GM23338 (cell line): Measurements from ENCODE around the gene SPAG16. TPM values are rescaled to one million over a fixed set of nuclear protein-coding genes. Genes with fewer than 3 reads are reported as not detected.

Experiments
- ATAC-seq: fragments of 200-7000 bp; cut with Tn5 transposase; 3 replicates; pipeline ENCODE4 v1.9.1; 2020
- DNase-seq: peaks from one replicate; pipeline ENCODE4 v3.0.0-alpha.2; 2015; ENCODE audit warnings: low spot score
- H2AFZ ChIP-seq: fragments of 200-600 bp; sonication (generic); 2 replicates; pipeline ENCODE4 v1.8.0; 2016; ENCODE audit warnings: antibody characterized with exemption, mild to moderate bottlenecking, moderate library complexity
- H3F3A ChIP-seq: fragments of 200-600 bp; sonication (generic); replicated peaks from 2 replicates; pipeline ENCODE4 v1.8.0; 2017; ENCODE audit warnings: antibody characterized with exemption, mixed run types, low read depth
- H3K27ac ChIP-seq: fragments of 200-600 bp; sonication (generic); 2 replicates; pipeline ENCODE4 v1.6.1; 2016; ENCODE audit warnings: low read depth
- H3K27me3 ChIP-seq: fragments of 200-600 bp; sonication (generic); 2 replicates; pipeline ENCODE4 v1.8.0; 2016; ENCODE audit warnings: mild to moderate bottlenecking, mixed run types, moderate library complexity; ENCODE audit not compliant: insufficient read depth
- H3K36me3 ChIP-seq: fragments of 200-600 bp; sonication (generic); 2 replicates; pipeline ENCODE4 v1.8.0; 2016; ENCODE audit warnings: mild to moderate bottlenecking; ENCODE audit not compliant: insufficient read depth
- H3K4me1 ChIP-seq: fragments of 200-600 bp; sonication (generic); 2 replicates; pipeline ENCODE4 v1.8.0; 2016; ENCODE audit warnings: mild to moderate bottlenecking, moderate library complexity; ENCODE audit not compliant: insufficient read depth
- H3K4me2 ChIP-seq: fragments of 200-600 bp; sonication (generic); 2 replicates; pipeline ENCODE4 v1.7.1; 2017; ENCODE audit warnings: mixed run types
- H3K4me3 ChIP-seq: fragments of 200-600 bp; sonication (generic); 2 replicates; pipeline ENCODE4 v1.6.1; 2016; ENCODE audit warnings: mixed run types
- H3K79me2 ChIP-seq: fragments of 200-600 bp; sonication (generic); replicated peaks from 2 replicates; pipeline ENCODE4 v1.8.0; 2017; ENCODE audit warnings: mild to moderate bottlenecking; ENCODE audit not compliant: insufficient read depth
- H3K9me2 ChIP-seq: fragments of 200-600 bp; sonication (generic); 2 replicates; pipeline ENCODE4 v1.8.0; 2017; ENCODE audit not compliant: insufficient read depth
- H4K20me1 ChIP-seq: fragments of 200-600 bp; sonication (generic); replicated peaks from 2 replicates; pipeline ENCODE4 v1.8.0; 2017; ENCODE audit warnings: mild to moderate bottlenecking; ENCODE audit not compliant: insufficient read depth
- H3K27ac Mint-ChIP-seq: 2 replicates; pipeline ENCODE4 v1.8.0; 2020; ENCODE audit warnings: inconsistent platforms, mild to moderate bottlenecking, moderate library complexity, mixed read lengths
- H3K27me3 Mint-ChIP-seq: 3 replicates; pipeline ENCODE4 v1.8.0; 2022; ENCODE audit warnings: low read depth, mild to moderate bottlenecking, moderate library complexity, mixed read lengths, inconsistent platforms; ENCODE audit not compliant: insufficient read depth, poor library complexity
- H3K36me3 Mint-ChIP-seq: 3 replicates; pipeline ENCODE4 v1.8.0; 2021; ENCODE audit warnings: low read depth, mild to moderate bottlenecking, inconsistent platforms, moderate library complexity, mixed read lengths
- H3K4me1 Mint-ChIP-seq: 3 replicates; pipeline ENCODE4 v1.8.0; 2020; ENCODE audit warnings: mild to moderate bottlenecking, inconsistent platforms, mixed read lengths
- H3K4me3 Mint-ChIP-seq: 3 replicates; pipeline ENCODE4 v1.8.0; 2021; ENCODE audit warnings: moderate library complexity, mild to moderate bottlenecking, inconsistent platforms, mixed read lengths
- H3K9me3 Mint-ChIP-seq: 3 replicates; pipeline ENCODE4 v1.8.0; 2020; ENCODE audit warnings: moderate library complexity, mild to moderate bottlenecking, inconsistent platforms, mixed read lengths
- CREB1 ChIP-seq: fragments of 250-450 bp; sonication (Bioruptor Pico); IDR thresholded peaks from 2 replicates; pipeline ENCODE4 v1.5.0; 2020; ENCODE audit warnings: low read depth, mild to moderate bottlenecking, moderate library complexity
- EZH2phosphoT487 ChIP-seq: fragments of 200-600 bp; sonication (generic); IDR thresholded peaks from one replicate; pipeline ENCODE4 v1.8.1; 2018; ENCODE audit warnings: antibody characterized with exemption; ENCODE audit not compliant: unreplicated experiment
- JUNB ChIP-seq: IDR thresholded peaks from one replicate; pipeline ENCODE4 v1.6.1; 2016; ENCODE audit warnings: antibody characterized with exemption; ENCODE audit not compliant: unreplicated experiment
- POLR2AphosphoS5 ChIP-seq: IDR thresholded peaks from 2 replicates; pipeline ENCODE4 v1.6.1; 2016; ENCODE audit warnings: antibody characterized with exemption, low read depth
- STAT1 ChIP-seq: IDR thresholded peaks from one replicate; pipeline ENCODE4 v1.6.1; 2016; ENCODE audit warnings: antibody characterized with exemption; ENCODE audit not compliant: unreplicated experiment
- ZNF114 ChIP-seq: fragments of 250-450 bp; sonication (Bioruptor Pico); IDR thresholded peaks from 2 replicates; pipeline ENCODE4 v1.5.0; 2020; ENCODE audit warnings: mild to moderate bottlenecking, moderate library complexity
- polyA plus RNA-seq: library from polyadenylated mRNA; unstranded; fragments of >200 nt; fragmentation: Nextera tagmentation; extraction: Ambion mirVana; gene quantifications from 2 replicates; pipeline ENCODE4 v1.2.1, GENCODE V29; 2016
- total RNA-seq: library from RNA; depleted of rRNA; stranded (reverse); fragments of >200 nt; shearing (Covaris generic); gene quantifications from 2 replicates; pipeline ENCODE4 v1.2.3, GENCODE V29; 2014
- TF ChIP-seq, protein P1 (sequence below): IDR thresholded peaks from 2 replicates; pipeline ENCODE4 v1.6.1; 2016; ENCODE audit warnings: antibody characterized with exemption
- TF ChIP-seq, protein P2 (sequence below): IDR thresholded peaks from one replicate; pipeline ENCODE4 v1.6.1; 2018; ENCODE audit warnings: antibody characterized with exemption; ENCODE audit not compliant: unreplicated experiment
- TF ChIP-seq, protein P3 (sequence below), 2 experiments: fragments of 200-600 bp in 1 of 2; sonication (generic) in 1 of 2; conservative IDR thresholded peaks; 2 replicates each; pipeline versions ENCODE4 v1.5.1 to v1.6.1; 2016 to 2017; ENCODE audit warnings: antibody characterized with exemption in 2 of 2, low read depth in 2 of 2, mild to moderate bottlenecking in 2 of 2, moderate library complexity in 1 of 2
- TF ChIP-seq, protein P4 (sequence below): fragments of 250-450 bp; sonication (Bioruptor Pico); IDR thresholded peaks from 2 replicates; pipeline ENCODE4 v1.5.0; 2020; ENCODE audit warnings: mild to moderate bottlenecking, moderate library complexity

Gene SPAG16
- total and polyA plus RNA-seq, 2 experiments from 2014 or later, result 19.7 to 47.8 TPM

DNA sequence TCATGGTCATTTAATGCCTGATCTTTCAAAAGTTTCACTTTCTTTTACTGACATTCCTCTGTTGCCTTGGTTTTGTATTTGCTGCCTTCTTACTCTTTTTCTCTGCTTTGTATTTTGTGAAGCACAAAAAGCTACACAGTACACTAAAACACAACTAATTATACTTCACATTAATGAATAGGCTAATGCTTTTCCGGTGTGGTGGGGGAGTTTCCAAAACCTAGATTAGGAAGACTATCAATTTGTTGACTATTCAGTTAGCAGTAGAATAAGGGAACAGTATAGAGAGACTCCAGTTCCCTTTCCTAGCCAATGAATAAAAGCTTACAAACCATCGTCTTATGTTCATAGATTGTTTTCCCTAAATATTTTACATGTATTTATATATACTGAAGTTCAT, 468.3 kb downstream of the SPAG16 start (continued):
- TF ChIP-seq, protein P1, sequence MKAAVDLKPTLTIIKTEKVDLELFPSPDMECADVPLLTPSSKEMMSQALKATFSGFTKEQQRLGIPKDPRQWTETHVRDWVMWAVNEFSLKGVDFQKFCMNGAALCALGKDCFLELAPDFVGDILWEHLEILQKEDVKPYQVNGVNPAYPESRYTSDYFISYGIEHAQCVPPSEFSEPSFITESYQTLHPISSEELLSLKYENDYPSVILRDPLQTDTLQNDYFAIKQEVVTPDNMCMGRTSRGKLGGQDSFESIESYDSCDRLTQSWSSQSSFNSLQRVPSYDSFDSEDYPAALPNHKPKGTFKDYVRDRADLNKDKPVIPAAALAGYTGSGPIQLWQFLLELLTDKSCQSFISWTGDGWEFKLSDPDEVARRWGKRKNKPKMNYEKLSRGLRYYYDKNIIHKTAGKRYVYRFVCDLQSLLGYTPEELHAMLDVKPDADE, result no peak
- TF ChIP-seq POLR2AphosphoS5 (no peak), ZNF114 (CRISPR knock-in tag) (no peak), CREB1 (no peak)
- TF ChIP-seq, protein P2, sequence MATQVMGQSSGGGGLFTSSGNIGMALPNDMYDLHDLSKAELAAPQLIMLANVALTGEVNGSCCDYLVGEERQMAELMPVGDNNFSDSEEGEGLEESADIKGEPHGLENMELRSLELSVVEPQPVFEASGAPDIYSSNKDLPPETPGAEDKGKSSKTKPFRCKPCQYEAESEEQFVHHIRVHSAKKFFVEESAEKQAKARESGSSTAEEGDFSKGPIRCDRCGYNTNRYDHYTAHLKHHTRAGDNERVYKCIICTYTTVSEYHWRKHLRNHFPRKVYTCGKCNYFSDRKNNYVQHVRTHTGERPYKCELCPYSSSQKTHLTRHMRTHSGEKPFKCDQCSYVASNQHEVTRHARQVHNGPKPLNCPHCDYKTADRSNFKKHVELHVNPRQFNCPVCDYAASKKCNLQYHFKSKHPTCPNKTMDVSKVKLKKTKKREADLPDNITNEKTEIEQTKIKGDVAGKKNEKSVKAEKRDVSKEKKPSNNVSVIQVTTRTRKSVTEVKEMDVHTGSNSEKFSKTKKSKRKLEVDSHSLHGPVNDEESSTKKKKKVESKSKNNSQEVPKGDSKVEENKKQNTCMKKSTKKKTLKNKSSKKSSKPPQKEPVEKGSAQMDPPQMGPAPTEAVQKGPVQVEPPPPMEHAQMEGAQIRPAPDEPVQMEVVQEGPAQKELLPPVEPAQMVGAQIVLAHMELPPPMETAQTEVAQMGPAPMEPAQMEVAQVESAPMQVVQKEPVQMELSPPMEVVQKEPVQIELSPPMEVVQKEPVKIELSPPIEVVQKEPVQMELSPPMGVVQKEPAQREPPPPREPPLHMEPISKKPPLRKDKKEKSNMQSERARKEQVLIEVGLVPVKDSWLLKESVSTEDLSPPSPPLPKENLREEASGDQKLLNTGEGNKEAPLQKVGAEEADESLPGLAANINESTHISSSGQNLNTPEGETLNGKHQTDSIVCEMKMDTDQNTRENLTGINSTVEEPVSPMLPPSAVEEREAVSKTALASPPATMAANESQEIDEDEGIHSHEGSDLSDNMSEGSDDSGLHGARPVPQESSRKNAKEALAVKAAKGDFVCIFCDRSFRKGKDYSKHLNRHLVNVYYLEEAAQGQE, result no peak
- TF ChIP-seq, protein P3, sequence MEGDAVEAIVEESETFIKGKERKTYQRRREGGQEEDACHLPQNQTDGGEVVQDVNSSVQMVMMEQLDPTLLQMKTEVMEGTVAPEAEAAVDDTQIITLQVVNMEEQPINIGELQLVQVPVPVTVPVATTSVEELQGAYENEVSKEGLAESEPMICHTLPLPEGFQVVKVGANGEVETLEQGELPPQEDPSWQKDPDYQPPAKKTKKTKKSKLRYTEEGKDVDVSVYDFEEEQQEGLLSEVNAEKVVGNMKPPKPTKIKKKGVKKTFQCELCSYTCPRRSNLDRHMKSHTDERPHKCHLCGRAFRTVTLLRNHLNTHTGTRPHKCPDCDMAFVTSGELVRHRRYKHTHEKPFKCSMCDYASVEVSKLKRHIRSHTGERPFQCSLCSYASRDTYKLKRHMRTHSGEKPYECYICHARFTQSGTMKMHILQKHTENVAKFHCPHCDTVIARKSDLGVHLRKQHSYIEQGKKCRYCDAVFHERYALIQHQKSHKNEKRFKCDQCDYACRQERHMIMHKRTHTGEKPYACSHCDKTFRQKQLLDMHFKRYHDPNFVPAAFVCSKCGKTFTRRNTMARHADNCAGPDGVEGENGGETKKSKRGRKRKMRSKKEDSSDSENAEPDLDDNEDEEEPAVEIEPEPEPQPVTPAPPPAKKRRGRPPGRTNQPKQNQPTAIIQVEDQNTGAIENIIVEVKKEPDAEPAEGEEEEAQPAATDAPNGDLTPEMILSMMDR (conservative IDR thresholded peaks at IDR 0.05; ENCODE audit: low read depth in 2 of 2), result no peak

DNA sequence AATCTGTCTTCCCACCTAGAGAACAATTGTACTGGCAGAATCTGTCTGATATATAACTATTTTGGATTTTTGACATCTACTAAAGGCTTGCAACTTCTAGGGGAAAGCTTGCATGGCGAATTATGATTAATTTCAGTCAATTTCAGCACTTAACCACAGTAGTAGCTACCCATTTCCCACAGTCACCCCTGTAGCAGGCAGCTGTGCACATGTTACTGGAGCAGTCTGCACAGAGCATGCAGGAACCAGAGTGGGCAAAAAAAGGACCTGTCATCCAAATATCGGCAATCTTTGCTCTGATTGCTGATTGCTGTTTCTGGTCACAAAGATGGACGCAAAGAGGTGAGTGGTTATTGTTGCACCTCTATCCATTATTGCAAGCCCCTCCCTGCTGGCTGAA, 473.3 kb downstream of the SPAG16 start:
- Histone ChIP-seq H3K79me2 (no peaks in the 10 kb centered on the region), H3K4me3 (no peak overlapping the region), H2AFZ (peak overlapping the region; percentile 76; the same call in 1 of the 2 replicates), H3K4me1 (peaks cover 8% of the 10 kb centered on the region; the same call in 1 of the 2 replicates), H3K27ac (no peak overlapping the region), H3K4me2 (no peak overlapping the region), H3K27me3 (no peaks in the 10 kb centered on the region), H3K9me2 (no peaks in the 10 kb centered on the region), H3K36me3 (no peaks in the 10 kb centered on the region), H3F3A (no peaks in the 10 kb centered on the region), H4K20me1 (no peaks in the 10 kb centered on the region)
- Mint-ChIP-seq H3K36me3 (no peaks in the 10 kb centered on the region), H3K27me3 (no peaks in the 10 kb centered on the region), H3K27ac (no peak overlapping the region), H3K4me3 (no peak overlapping the region), H3K9me3 (no peaks in the 10 kb centered on the region), H3K4me1 (no peaks in the 10 kb centered on the region; the same call in 2 of the 3 replicates)
- DNase-seq (no peak), ATAC-seq (no peak)
- TF ChIP-seq, protein P4, sequence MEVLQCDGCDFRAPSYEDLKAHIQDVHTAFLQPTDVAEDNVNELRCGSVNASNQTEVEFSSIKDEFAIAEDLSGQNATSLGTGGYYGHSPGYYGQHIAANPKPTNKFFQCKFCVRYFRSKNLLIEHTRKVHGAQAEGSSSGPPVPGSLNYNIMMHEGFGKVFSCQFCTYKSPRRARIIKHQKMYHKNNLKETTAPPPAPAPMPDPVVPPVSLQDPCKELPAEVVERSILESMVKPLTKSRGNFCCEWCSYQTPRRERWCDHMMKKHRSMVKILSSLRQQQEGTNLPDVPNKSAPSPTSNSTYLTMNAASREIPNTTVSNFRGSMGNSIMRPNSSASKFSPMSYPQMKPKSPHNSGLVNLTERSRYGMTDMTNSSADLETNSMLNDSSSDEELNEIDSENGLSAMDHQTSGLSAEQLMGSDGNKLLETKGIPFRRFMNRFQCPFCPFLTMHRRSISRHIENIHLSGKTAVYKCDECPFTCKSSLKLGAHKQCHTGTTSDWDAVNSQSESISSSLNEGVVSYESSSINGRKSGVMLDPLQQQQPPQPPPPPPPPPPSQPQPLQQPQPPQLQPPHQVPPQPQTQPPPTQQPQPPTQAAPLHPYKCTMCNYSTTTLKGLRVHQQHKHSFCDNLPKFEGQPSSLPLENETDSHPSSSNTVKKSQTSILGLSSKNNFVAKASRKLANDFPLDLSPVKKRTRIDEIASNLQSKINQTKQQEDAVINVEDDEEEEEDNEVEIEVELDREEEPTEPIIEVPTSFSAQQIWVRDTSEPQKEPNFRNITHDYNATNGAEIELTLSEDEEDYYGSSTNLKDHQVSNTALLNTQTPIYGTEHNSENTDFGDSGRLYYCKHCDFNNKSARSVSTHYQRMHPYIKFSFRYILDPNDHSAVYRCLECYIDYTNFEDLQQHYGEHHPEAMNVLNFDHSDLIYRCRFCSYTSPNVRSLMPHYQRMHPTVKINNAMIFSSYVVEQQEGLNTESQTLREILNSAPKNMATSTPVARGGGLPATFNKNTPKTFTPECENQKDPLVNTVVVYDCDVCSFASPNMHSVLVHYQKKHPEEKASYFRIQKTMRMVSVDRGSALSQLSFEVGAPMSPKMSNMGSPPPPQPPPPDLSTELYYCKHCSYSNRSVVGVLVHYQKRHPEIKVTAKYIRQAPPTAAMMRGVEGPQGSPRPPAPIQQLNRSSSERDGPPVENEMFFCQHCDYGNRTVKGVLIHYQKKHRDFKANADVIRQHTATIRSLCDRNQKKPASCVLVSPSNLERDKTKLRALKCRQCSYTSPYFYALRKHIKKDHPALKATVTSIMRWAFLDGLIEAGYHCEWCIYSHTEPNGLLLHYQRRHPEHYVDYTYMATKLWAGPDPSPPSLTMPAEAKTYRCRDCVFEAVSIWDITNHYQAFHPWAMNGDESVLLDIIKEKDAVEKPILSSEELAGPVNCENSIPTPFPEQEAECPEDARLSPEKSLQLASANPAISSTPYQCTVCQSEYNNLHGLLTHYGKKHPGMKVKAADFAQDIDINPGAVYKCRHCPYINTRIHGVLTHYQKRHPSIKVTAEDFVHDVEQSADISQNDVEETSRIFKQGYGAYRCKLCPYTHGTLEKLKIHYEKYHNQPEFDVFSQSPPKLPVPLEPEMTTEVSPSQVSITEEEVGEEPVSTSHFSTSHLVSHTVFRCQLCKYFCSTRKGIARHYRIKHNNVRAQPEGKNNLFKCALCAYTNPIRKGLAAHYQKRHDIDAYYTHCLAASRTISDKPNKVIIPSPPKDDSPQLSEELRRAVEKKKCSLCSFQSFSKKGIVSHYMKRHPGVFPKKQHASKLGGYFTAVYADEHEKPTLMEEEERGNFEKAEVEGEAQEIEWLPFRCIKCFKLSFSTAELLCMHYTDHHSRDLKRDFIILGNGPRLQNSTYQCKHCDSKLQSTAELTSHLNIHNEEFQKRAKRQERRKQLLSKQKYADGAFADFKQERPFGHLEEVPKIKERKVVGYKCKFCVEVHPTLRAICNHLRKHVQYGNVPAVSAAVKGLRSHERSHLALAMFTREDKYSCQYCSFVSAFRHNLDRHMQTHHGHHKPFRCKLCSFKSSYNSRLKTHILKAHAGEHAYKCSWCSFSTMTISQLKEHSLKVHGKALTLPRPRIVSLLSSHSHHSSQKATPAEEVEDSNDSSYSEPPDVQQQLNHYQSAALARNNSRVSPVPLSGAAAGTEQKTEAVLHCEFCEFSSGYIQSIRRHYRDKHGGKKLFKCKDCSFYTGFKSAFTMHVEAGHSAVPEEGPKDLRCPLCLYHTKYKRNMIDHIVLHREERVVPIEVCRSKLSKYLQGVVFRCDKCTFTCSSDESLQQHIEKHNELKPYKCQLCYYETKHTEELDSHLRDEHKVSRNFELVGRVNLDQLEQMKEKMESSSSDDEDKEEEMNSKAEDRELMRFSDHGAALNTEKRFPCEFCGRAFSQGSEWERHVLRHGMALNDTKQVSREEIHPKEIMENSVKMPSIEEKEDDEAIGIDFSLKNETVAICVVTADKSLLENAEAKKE (CRISPR knock-in tag), result no peak
- TF ChIP-seq EZH2phosphoT487, result no peak
- no peak for TF ChIP-seq ZNF114 (CRISPR knock-in tag)
- no peak for TF ChIP-seq JUNB
- TF ChIP-seq STAT1, result no peak
- TF ChIP-seq POLR2AphosphoS5, result no peak
- TF ChIP-seq, protein P3 (conservative IDR thresholded peaks at IDR 0.05; ENCODE audit: low read depth in 2 of 2), result no peak
- TF ChIP-seq CREB1, result no peak
